ENCODE results near the gene ASPHD2. TPM values are rescaled to one million over a fixed set of nuclear protein-coding genes. Genes with fewer than 3 reads are reported as not detected.
"Not testable (repeated sequence)": the region's sequence is repeated elsewhere in the genome, so short reads cannot be mapped to it uniquely, and the experiment has no call there.

ASPHD2 gene
- total RNA-seq, 4 donors from 2014 or later, result 0.38 to 2.4 (median 1.6) TPM

GRCh38 chr22:26404851-26405421 lies 24.1 kb upstream of the ASPHD2 start:
- Histone ChIP-seq H3K27ac (no peak overlapping the region), H3K36me3 (no peaks in the 10 kb centered on the region), H3K9me3 (no peaks in the 10 kb centered on the region), H3K27me3 (no peaks in the 10 kb centered on the region), H3K4me3 (replicated peaks in 1 of 3) (no peak overlapping the region), H3K4me1 (no peaks in the 10 kb centered on the region)
- WGBS, 2 donors, result 32 to 53% methylated on average over 5 to 6 of the region's 6 CpGs
- intact Hi-C loops (cut with DNase I), result loop anchor here (5.0 kb wide), 1 partner anchor 52 kb away; no protein-coding TSS in a partner anchor
- no peak for DNase-seq
- no peak for TF ChIP-seq POLR2A (IDR thresholded peaks at IDR 0.05)
- no peak for TF ChIP-seq CTCF (IDR thresholded peaks at IDR 0.05)

- Histone ChIP-seq H3K36me3 (no peaks in the 10 kb centered on the region), H3K9me3 (no peaks in the 10 kb centered on the region), H3K27me3 (no peaks in the 10 kb centered on the region), H3K4me1 (no peaks in the 10 kb centered on the region), H3K27ac (no peak overlapping the region), H3K4me3 (replicated peaks in 1 of 3) (no peak overlapping the region)
- 74 to 89% methylated on average over 4 of the region's 4 CpGs for whole genome bisulfite sequencing, 2 donors
- TF ChIP-seq CTCF (IDR thresholded peaks at IDR 0.05) (no peak), POLR2A (IDR thresholded peaks at IDR 0.05) (no peak)
- no peak for DNase-seq
- intact Hi-C loops (cut with DNase I), result no loop called here
Measured at GRCh38 chr22:26406118-26406517, 22.9 kb upstream of the ASPHD2 start.

GRCh38 chr22:26408562-26409220 lies 20.4 kb upstream of the ASPHD2 start:
- WGBS, 2 donors, result 86 to 90% methylated on average over 7 of the region's 7 CpGs
- H3K9me3 ChIP-seq; H3K4me1 ChIP-seq; intact Hi-C loops (cut with DNase I); DNase-seq; H3K4me3 ChIP-seq (replicated peaks in 1 of 3); H3K27me3 ChIP-seq; H3K27ac ChIP-seq; H3K36me3 ChIP-seq: not testable (repeated sequence)

- Histone ChIP-seq H3K27me3 (no peaks in the 10 kb centered on the region), H3K36me3 (no peaks in the 10 kb centered on the region), H3K9me3 (no peaks in the 10 kb centered on the region), H3K4me1 (no peaks in the 10 kb centered on the region), H3K4me3 (replicated peaks in 1 of 3) (no peak overlapping the region), H3K27ac (no peak overlapping the region)
- intact Hi-C loops (cut with DNase I), result no loop called here
- WGBS, 2 donors, result 66 to 78% methylated on average over 5 of the region's 5 CpGs
- DNase-seq, result no peak
- TF ChIP-seq CTCF (IDR thresholded peaks at IDR 0.05), result no peak
- TF ChIP-seq POLR2A (IDR thresholded peaks at IDR 0.05), result no peak
Measured at GRCh38 chr22:26409719-26410335, 19.2 kb upstream of the ASPHD2 start.

- intact Hi-C loops (cut with DNase I), result no loop called here
- WGBS, 2 donors, result 81 to 82% methylated on average over 5 of the region's 5 CpGs
- H3K27me3 ChIP-seq, result no peaks in the 10 kb centered on the region
Measured at GRCh38 chr22:26410386-26410785, 18.7 kb upstream of the ASPHD2 start.

More at GRCh38 chr22:26410386-26410785, 18.7 kb upstream of the ASPHD2 start:
- no peaks in the 10 kb centered on the region for H3K4me1 ChIP-seq
- DNase-seq, result no peak
- H3K36me3 ChIP-seq, result no peaks in the 10 kb centered on the region
- no peaks in the 10 kb centered on the region for H3K9me3 ChIP-seq
- TF ChIP-seq POLR2A (IDR thresholded peaks at IDR 0.05) (no peak), CTCF (IDR thresholded peaks at IDR 0.05) (no peak)
- no peak overlapping the region for H3K27ac ChIP-seq
- no peak overlapping the region for H3K4me3 ChIP-seq (replicated peaks in 1 of 3)
